NCI-H446 treated with DMSO at 0.1 percent for 48 hours (cell line): ENCODE data around the gene CDC27.
"Not testable (repeated sequence)": the region's sequence is repeated elsewhere in the genome, so short reads cannot be mapped to it uniquely, and the experiment has no call there.

Source experiments
- DNase-seq: peaks from one replicate; lab custom pipeline; 2025; lab: John Stamatoyannopoulos, UW

Gene CDC27

GRCh38 chr17:47190243-47190642 is 1.1 kb upstream of the CDC27 start:
- no peak for DNase-seq

- DNase-seq = no peak
Observed at GRCh38 chr17:47189732-47190237, 690 bp upstream of the CDC27 start.

- no peak for DNase-seq
Observed at GRCh38 chr17:47188271-47188875, 722 bp downstream of the CDC27 start.

GRCh38 chr17:47184681-47185080 is 4.4 kb downstream of the CDC27 start:
- DNase-seq = no peak

GRCh38 chr17:47180988-47181387 is 8.1 kb downstream of the CDC27 start:
- not testable (repeated sequence) for DNase-seq

- no peak for DNase-seq
Observed at GRCh38 chr17:47180337-47180736, 8.8 kb downstream of the CDC27 start.

- no peak for DNase-seq
Observed at GRCh38 chr17:47179141-47179540, 10.0 kb downstream of the CDC27 start.

- DNase-seq = no peak
Observed at GRCh38 chr17:47177261-47177660, 11.8 kb downstream of the CDC27 start.

- DNase-seq = no peak
Observed at GRCh38 chr17:47176389-47176826, 12.7 kb downstream of the CDC27 start.

GRCh38 chr17:47174823-47175222 is 14.3 kb downstream of the CDC27 start:
- not testable (repeated sequence) for DNase-seq

- no peak for DNase-seq
Observed at GRCh38 chr17:47172696-47173565, 16.2 kb downstream of the CDC27 start.

GRCh38 chr17:47170710-47171109 is 18.4 kb downstream of the CDC27 start:
- DNase-seq = no peak

- DNase-seq = not testable (repeated sequence)
Observed at GRCh38 chr17:47168896-47169295, 20.2 kb downstream of the CDC27 start.

GRCh38 chr17:47166854-47167253 is 22.2 kb downstream of the CDC27 start:
- DNase-seq = not testable (repeated sequence)

GRCh38 chr17:47165137-47165536 is 24.0 kb downstream of the CDC27 start:
- DNase-seq = no peak

GRCh38 chr17:47164263-47164662 is 24.8 kb downstream of the CDC27 start:
- DNase-seq = no peak

GRCh38 chr17:47162013-47162622 is 27.0 kb downstream of the CDC27 start:
- no peak for DNase-seq

- no peak for DNase-seq
Observed at GRCh38 chr17:47159315-47159714, 29.8 kb downstream of the CDC27 start.

- no peak for DNase-seq
Observed at GRCh38 chr17:47145351-47145750, 43.7 kb downstream of the CDC27 start.

GRCh38 chr17:47135235-47135634 is 53.9 kb downstream of the CDC27 start:
- DNase-seq = no peak

GRCh38 chr17:47134354-47134753 is 54.7 kb downstream of the CDC27 start:
- DNase-seq = not testable (repeated sequence)

GRCh38 chr17:47131761-47132160 is 57.3 kb downstream of the CDC27 start:
- no peak for DNase-seq

- DNase-seq = not testable (repeated sequence)
Observed at GRCh38 chr17:47126835-47127234, 62.3 kb downstream of the CDC27 start.
